Measurements from ENCODE around the gene KCNK15.

The KCNK15 gene

DNA sequence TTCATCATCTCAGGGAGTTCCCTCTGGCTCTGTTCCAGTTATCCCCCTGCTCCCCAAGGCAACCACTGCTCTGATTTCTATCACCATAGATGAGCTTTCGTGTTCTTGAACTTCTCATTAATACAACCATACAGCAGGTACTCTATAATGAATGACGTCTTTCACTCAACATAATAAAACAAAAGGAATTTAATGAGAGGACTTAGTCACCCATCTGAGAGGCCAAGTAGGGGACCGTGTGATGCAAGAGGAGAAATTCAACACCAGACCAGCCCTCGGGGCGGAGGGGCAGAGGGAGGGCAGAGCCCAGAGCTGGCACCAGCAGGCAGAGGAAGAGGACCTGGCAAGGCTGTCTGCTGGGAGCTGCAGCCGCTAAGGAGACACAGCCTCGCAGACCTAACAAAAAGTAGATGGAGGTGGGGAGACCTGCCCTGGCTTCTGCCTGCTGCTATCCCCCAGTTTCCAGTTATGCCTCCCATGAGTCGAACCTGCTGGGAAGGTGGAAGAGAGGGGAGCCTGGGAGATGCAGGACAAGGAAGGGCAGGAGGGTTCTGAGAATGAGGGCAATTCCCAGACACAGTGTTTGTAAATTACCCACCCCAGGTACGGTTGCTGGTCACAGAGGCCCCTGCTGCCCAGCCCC is 16.7 kb upstream of the KCNK15 start:
- Histone ChIP-seq H2AFZ (ENCODE audit: low read length) (no peak overlapping the region), H3F3A (ENCODE audit: insufficient read depth, low read length) (no peaks in the 10 kb centered on the region), H3K4me3 (ENCODE audit: low read depth, low read length, poor library complexity, severe bottlenecking) (no peak overlapping the region), H3K27me3 (ENCODE audit: insufficient read depth, low read length) (0 out of 2 replicates have a peak, but pooled peaks cover 6% of the 10 kb centered on the region), H3K4me2 (ENCODE audit: low read length) (no peak overlapping the region), H3K79me2 (ENCODE audit: insufficient read depth, low read length) (no peaks in the 10 kb centered on the region), H3K4me1 (ENCODE audit: insufficient read depth, low read length, severe bottlenecking) (no peaks in the 10 kb centered on the region), H4K20me1 (ENCODE audit: insufficient read depth, low read length) (no peaks in the 10 kb centered on the region), H3K27ac (ENCODE audit: low read depth, low read length, poor library complexity, severe bottlenecking) (no peak overlapping the region), H3K9me3 (ENCODE audit: low read length) (no peaks in the 10 kb centered on the region), H3K36me3 (ENCODE audit: insufficient read depth, low read length) (no peaks in the 10 kb centered on the region), H3K9me2 (ENCODE audit: low read depth, low read length) (no peaks in the 10 kb centered on the region), H3K9ac (ENCODE audit: low read length) (no peak overlapping the region)
- TF ChIP-seq CTCF (IDR thresholded peaks at IDR 0.05; ENCODE audit: low read length) (no peak), EZH2 (IDR thresholded peaks at IDR 0.05; ENCODE audit: borderline replicate concordance, low read length) (no peak)

DNA sequence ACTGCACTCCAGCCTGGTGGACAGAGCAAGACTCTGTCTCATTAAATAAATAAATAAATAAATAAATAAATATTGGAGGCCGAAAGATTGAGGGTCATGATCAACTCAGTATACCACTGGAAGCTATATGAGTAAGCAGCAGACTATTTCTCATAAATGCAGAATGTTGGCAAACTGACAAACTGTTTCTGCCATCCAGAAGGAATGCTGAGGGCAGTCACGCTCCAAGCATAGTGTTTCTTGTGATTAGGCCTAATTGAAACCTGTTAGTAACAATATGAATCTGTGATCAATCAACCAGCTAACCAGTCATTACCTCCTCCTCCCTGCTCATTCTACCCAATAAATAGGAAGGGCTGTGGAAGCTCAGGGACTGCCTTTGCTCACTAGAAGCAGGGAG is 15.2 kb upstream of the KCNK15 start:
- H3K27me3 ChIP-seq (ENCODE audit: insufficient read depth, low read length) = 0 out of 2 replicates have a peak, but pooled peaks cover 6% of the 10 kb centered on the region
- no peak for TF ChIP-seq EZH2 (IDR thresholded peaks at IDR 0.05; ENCODE audit: borderline replicate concordance, low read length)
- TF ChIP-seq CTCF (IDR thresholded peaks at IDR 0.05; ENCODE audit: low read length) = no peak
- no peaks in the 10 kb centered on the region for H3K79me2 ChIP-seq (ENCODE audit: insufficient read depth, low read length)
- H3K9ac ChIP-seq (ENCODE audit: low read length) = no peak overlapping the region
- H3K4me2 ChIP-seq (ENCODE audit: low read length) = no peak overlapping the region
- H3K9me2 ChIP-seq (ENCODE audit: low read depth, low read length) = no peaks in the 10 kb centered on the region
- no peaks in the 10 kb centered on the region for H3K36me3 ChIP-seq (ENCODE audit: insufficient read depth, low read length)
- no peak overlapping the region for H2AFZ ChIP-seq (ENCODE audit: low read length)
- H3F3A ChIP-seq (ENCODE audit: insufficient read depth, low read length) = no peaks in the 10 kb centered on the region
- H3K27ac ChIP-seq (ENCODE audit: low read depth, low read length, poor library complexity, severe bottlenecking) = no peak overlapping the region
- no peaks in the 10 kb centered on the region for H3K4me1 ChIP-seq (ENCODE audit: insufficient read depth, low read length, severe bottlenecking)
- no peaks in the 10 kb centered on the region for H4K20me1 ChIP-seq (ENCODE audit: insufficient read depth, low read length)
- H3K9me3 ChIP-seq (ENCODE audit: low read length) = no peaks in the 10 kb centered on the region
- no peak overlapping the region for H3K4me3 ChIP-seq (ENCODE audit: low read depth, low read length, poor library complexity, severe bottlenecking)

DNA sequence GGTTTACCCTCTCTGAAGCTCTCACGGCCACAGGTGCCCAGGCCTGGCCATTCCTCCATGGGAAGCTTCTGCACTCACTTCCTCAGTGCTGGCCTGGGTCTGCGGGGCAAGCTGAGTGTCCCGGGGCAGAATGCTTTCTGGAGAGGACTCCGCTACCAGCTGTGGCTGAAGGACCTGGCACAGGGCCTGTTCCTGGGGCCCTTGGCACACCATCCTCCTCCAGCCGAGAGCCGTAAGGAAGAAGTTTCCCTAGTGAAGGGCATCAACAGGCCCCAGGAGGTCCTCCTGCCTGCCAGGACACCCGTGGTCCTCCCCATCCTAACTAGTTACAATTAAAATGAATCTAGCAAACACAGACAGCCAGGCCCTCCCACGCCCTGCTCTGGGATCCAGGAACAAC is 14.0 kb upstream of the KCNK15 start:
- Histone ChIP-seq H2AFZ (ENCODE audit: low read length) (no peak overlapping the region), H3K4me2 (ENCODE audit: low read length) (no peak overlapping the region), H3K4me3 (ENCODE audit: low read depth, low read length, poor library complexity, severe bottlenecking) (no peak overlapping the region), H3K36me3 (ENCODE audit: insufficient read depth, low read length) (0 out of 2 replicates have a peak, but pooled peaks cover 2% of the 10 kb centered on the region), H3F3A (ENCODE audit: insufficient read depth, low read length) (no peaks in the 10 kb centered on the region), H3K9ac (ENCODE audit: low read length) (no peak overlapping the region), H3K79me2 (ENCODE audit: insufficient read depth, low read length) (no peaks in the 10 kb centered on the region), H3K27me3 (ENCODE audit: insufficient read depth, low read length) (no peaks in the 10 kb centered on the region), H4K20me1 (ENCODE audit: insufficient read depth, low read length) (no peaks in the 10 kb centered on the region), H3K27ac (ENCODE audit: low read depth, low read length, poor library complexity, severe bottlenecking) (no peak overlapping the region), H3K9me3 (ENCODE audit: low read length) (no peaks in the 10 kb centered on the region), H3K4me1 (ENCODE audit: insufficient read depth, low read length, severe bottlenecking) (peaks cover 7% of the 10 kb centered on the region), H3K9me2 (ENCODE audit: low read depth, low read length) (no peaks in the 10 kb centered on the region)
- no peak for TF ChIP-seq EZH2 (IDR thresholded peaks at IDR 0.05; ENCODE audit: borderline replicate concordance, low read length)
- no peak for TF ChIP-seq CTCF (IDR thresholded peaks at IDR 0.05; ENCODE audit: low read length)

Data from OCI-LY1 (cell line).